ENCODE data around the gene SPATC1L. TPM values are rescaled to one million over a fixed set of nuclear protein-coding genes. Genes with fewer than 3 reads are reported as not detected.

SPATC1L gene
- total RNA-seq, 4 donors from 2014 or later = 1.5 to 11.9 (median 3.0) TPM

DNA sequence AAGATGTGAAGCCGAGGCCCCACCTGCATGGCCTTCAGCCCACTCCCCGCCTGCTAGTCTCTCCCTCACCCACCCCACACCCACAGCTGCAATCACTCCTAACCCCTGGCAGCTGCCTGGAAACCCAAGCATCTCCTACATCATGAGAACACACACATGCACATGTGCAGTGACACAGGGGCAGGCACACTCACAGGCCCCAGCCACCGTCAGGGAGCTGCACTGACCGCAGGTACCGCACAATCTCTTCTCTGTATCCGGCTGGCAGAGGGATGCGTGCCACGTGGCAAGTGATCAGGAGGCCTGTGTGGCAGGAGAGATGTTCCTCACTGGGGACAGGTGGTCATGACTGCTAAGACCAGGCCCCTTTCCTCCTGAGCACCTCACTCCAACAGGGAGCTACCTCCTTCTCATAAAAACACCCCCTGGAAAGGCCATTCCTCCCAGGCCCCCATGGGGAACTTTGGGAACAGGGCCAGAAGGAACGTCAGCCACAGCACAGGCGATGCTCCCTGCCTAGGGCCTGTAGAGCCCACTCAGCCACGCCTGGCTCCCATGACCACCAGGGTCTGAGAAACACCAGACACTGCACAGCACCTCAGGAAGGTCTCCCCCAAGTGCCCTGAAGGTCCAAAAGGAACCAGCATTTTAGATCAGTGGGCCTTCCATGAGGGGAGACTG is 38.3 kb upstream of the SPATC1L start:
- no peak overlapping the region for H3K4me3 ChIP-seq
- in situ Hi-C loops (cut with MboI; ENCODE audit: low sequenced_read_pairs in 4 of 4) (no loop called here), intact Hi-C loops (cut with DNase I; ENCODE audit: low total_unique reads) (no loop called here)
- no peaks in the 10 kb centered on the region for H3K9me3 ChIP-seq
- peaks cover 0 to 23% of the 10 kb centered on the region in 2 donors for H3K36me3 ChIP-seq
- H3K4me1 ChIP-seq = peaks cover 47 to 56% of the 10 kb centered on the region in 2 donors
- peak; percentile 12 to 38 for ATAC-seq
- TF ChIP-seq CTCF (IDR thresholded peaks at IDR 0.05 in 4 of 5, conservative IDR thresholded peaks at IDR 0.05 in 1 of 5) (no peak), POLR2A (IDR thresholded peaks at IDR 0.05) (no peak)
- no peaks in the 10 kb centered on the region for H3K27me3 ChIP-seq
- peak; percentile 35 to 75 for DNase-seq
- H3K27ac ChIP-seq = peak overlapping the region; percentile 71 to 78 (median 74)

DNA sequence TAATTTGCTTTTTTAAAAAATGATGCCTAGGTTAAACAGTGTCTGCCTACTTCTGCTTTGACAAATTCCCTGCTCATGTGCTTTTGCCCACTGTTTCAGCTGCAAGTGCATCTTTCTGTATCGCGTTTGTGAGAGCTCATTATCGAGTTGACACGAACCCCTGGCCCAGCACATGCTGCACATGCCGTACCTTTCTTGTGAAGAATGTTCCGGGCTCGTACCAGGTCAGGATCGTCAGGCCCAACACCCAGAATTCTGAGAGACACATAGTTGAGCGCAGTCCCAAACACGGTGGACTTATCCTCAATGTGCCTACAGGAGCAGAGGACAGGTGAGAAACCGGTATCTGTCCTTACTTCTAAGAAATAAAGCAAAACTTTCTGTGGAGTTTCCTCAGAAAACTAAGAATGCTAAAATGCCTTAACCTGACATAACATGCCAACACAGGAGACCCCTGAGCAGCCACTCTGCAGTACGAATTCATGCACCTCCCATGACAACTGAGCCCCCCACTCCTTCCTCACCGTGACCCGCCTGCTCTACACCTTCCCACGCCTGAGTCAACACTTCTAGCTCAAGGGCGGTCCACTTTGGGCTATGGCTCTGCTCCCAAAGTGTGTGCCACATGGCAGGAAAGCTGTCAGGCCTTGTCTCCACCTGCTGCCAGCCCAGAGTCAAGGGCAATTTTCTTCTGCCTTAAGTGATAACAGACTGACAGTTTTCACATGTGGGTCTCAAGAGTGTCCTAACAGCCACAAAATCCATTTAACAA is 37.6 kb upstream of the SPATC1L start:
- H3K4me3 ChIP-seq = no peak overlapping the region
- H3K4me1 ChIP-seq = peaks cover 40 to 49% of the 10 kb centered on the region in 2 donors
- in situ Hi-C loops (cut with MboI; ENCODE audit: low sequenced_read_pairs in 4 of 4) = no loop called here
- intact Hi-C loops (cut with DNase I; ENCODE audit: low total_unique reads) = no loop called here
- H3K27me3 ChIP-seq = no peaks in the 10 kb centered on the region
- no peaks in the 10 kb centered on the region for H3K9me3 ChIP-seq
- H3K27ac ChIP-seq = peak overlapping the region; percentile 71 to 78 (median 74)
- DNase-seq (peak; percentile 22 to 74), ATAC-seq (peak; percentile 31 to 70)
- TF ChIP-seq CTCF (IDR thresholded peaks at IDR 0.05 in 4 of 5, conservative IDR thresholded peaks at IDR 0.05 in 1 of 5) = no peak
- TF ChIP-seq POLR2A (IDR thresholded peaks at IDR 0.05) = no peak
- H3K36me3 ChIP-seq = peaks cover 0 to 23% of the 10 kb centered on the region in 2 donors

DNA sequence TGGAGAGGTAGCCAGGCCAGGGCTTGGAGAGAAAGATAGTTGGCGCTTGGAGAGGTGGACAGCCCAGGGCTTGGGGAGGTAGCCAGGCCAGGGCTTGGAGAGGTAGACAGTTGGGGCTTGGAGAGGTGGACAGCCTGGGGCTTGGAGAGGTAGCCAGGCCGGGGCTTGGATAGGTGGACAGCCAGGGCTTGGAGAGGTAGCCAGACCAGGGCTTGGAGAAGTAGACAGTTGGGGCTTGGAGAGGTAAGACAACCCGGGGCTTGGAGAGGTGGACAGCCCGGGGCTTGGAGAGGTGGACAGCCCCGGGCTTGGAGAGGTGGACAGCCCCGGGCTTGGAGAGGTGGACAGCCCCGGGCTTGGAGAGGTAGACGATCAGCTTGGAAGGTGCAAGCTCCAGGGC is 36.6 kb upstream of the SPATC1L start:
- in situ Hi-C loops (cut with MboI; ENCODE audit: low sequenced_read_pairs in 4 of 4) = no loop called here
- no peak for DNase-seq

GRCh38 chr21:46220275-46220810 is 36.1 kb upstream of the SPATC1L start:
- no peak for TF ChIP-seq CTCF (IDR thresholded peaks at IDR 0.05 in 4 of 5, conservative IDR thresholded peaks at IDR 0.05 in 1 of 5)
- TF ChIP-seq POLR2A (IDR thresholded peaks at IDR 0.05) = no peak
- Histone ChIP-seq H3K36me3 (peaks cover 0 to 33% of the 10 kb centered on the region in 2 donors), H3K4me3 (no peak overlapping the region), H3K9me3 (no peaks in the 10 kb centered on the region), H3K27ac (peak overlapping the region in 2 of 4 donors; percentile 21 to 25), H3K27me3 (no peaks in the 10 kb centered on the region), H3K4me1 (peaks cover 27 to 38% of the 10 kb centered on the region in 2 donors)
- peak in 1 of 2 donors; percentile 25 for ATAC-seq
- in situ Hi-C loops (cut with MboI; ENCODE audit: low sequenced_read_pairs in 4 of 4) = no loop called here
- intact Hi-C loops (cut with DNase I; ENCODE audit: low total_unique reads) = no loop called here
- peak in 1 of 2 donors; percentile 41 for DNase-seq

More for the DNA sequence above, 36.6 kb upstream of the SPATC1L start:
- Histone ChIP-seq H3K4me1 (peaks cover 30 to 39% of the 10 kb centered on the region in 2 donors), H3K27me3 (no peaks in the 10 kb centered on the region), H3K4me3 (no peak overlapping the region), H3K9me3 (no peaks in the 10 kb centered on the region), H3K27ac (peak overlapping the region in 3 of 4 donors; percentile 21 to 26 (median 25)), H3K36me3 (peaks cover 0 to 29% of the 10 kb centered on the region in 2 donors)
- no peak for TF ChIP-seq POLR2A (IDR thresholded peaks at IDR 0.05)
- TF ChIP-seq CTCF (IDR thresholded peaks at IDR 0.05 in 4 of 5, conservative IDR thresholded peaks at IDR 0.05 in 1 of 5) = no peak
- intact Hi-C loops (cut with DNase I; ENCODE audit: low total_unique reads) = no loop called here
- ATAC-seq = no peak

Measured in gastrocnemius medialis (tissue), 4 donors.